VCaP (cell line): ENCODE measurements around the gene LCMT1.

Experiments used
- H3K27ac ChIP-seq: fragments of 450-650 bp; 2 replicates; pipeline ENCODE4 v1.5.1; 2017
- CTCF ChIP-seq: fragments of 450-650 bp; conservative IDR thresholded peaks from 2 replicates; pipeline ENCODE4 v1.5.1; 2017; ENCODE audit warnings: mild to moderate bottlenecking, moderate library complexity

The LCMT1 gene

GRCh38 chr16:25210758-25211157, 99.2 kb downstream of the LCMT1 start:
- no peak for TF ChIP-seq CTCF
- H3K27ac ChIP-seq: no peak overlapping the region

GRCh38 chr16:25212636-25213035, 101.1 kb downstream of the LCMT1 start:
- H3K27ac ChIP-seq: no peak overlapping the region
- no peak for TF ChIP-seq CTCF

DNA sequence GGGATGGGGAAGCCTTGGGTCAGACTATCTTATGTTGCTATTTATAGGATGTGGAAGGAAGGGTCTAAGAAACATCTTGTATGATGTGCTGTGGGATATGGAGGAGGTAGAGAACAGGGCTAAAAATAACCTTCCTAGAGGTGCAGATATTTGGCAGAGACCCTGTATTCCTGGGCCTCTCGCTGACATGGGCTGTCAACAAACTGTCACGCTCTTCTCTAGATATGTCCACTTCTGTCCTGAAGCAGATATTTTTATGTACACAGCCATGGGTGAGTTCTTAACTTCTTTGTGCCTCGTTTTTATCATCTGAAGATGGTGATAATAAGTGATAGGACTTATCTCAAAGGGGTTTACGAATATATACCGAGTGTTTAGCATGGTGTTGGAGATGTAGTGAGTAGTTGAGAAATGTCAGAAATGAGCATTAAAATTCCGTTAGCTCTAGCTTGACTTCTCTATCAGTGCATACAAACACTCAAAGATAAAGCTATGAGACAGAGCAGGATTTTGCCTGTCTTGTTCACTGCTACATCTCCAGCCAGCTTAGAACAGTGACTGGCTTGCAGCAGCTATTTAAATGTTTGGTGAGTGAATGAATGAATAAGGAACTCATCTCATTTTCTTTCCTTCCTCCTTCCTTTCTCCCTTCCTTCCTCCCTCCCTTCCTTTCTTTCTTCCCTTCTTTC, 102.3 kb downstream of the LCMT1 start:
- H3K27ac ChIP-seq: no peak overlapping the region
- no peak for TF ChIP-seq CTCF

DNA sequence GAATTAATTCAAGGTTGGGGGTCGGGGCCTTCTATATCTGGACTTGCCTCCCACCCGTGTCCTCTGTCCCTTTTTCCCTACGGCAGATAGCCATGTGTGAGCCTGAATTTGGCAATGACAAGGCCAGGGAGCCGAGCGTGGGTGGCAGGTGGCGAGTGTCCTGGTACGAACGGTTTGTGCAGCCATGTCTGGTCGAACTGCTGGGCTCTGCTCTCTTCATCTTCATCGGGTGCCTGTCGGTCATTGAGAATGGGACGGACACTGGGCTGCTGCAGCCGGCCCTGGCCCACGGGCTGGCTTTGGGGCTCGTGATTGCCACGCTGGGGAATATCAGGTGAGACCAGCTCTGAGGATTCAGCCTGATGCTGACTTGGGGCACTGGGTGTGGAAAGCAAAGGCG, 105.6 kb downstream of the LCMT1 start:
- no peak for TF ChIP-seq CTCF
- no peak overlapping the region for H3K27ac ChIP-seq

GRCh38 chr16:25217921-25218320, 106.4 kb downstream of the LCMT1 start:
- H3K27ac ChIP-seq: no peak overlapping the region
- no peak for TF ChIP-seq CTCF

DNA sequence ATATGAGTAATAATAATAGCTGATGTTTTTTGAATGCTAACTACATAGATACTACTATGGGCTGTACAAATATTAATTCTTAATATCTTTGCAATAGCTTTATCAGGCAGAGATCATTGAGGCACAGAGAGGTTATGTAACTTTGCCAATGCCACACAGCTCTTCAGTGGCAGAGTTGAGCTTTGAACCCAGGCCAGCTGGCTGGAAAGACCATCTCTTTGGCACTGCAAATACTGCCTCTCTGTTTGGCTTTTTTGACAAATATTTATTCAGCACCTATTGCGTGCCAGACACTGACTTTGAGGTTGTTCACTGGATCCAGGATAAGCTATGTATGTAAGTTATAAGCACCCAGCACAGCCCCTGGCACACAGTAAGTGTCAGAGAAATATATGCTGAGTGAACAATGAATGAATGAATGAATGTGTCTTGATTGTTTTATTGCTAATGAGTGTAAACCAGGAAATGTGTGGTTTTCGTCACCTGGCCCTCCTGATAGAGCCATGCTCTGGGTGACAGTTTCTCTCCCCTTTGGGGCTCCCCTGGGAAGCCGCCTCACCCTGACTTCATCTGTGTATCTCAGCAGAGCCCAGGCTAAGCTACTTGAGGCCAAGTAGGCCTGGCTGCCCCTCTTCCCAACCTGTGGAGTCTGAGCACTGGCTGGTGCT, 107.7 kb downstream of the LCMT1 start:
- no peak overlapping the region for H3K27ac ChIP-seq

DNA sequence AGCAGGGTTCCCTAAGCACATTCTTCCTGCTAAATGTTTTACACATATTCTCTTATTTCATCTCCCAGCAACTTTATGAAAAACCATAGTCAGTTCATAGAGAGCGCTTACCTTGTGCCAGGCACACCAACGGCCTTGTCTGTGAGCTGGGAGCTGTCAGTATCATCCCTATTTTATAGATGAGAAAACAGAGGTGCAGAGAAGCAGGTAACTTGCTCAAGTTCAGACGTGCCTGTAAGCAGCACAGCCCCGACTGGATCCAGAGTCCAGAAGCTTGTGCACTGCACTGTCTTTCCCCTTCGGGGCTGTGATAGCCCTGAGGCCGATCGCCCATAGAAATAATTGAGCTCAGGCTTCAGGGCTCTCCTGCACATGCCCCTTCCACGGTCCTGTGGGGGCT, 111.4 kb downstream of the LCMT1 start:
- TF ChIP-seq CTCF: no peak

More for the DNA sequence above, 107.7 kb downstream of the LCMT1 start:
- no peak for TF ChIP-seq CTCF

More for the DNA sequence above, 111.4 kb downstream of the LCMT1 start:
- H3K27ac ChIP-seq: no peak overlapping the region
